AG10803 (cell line): Measurements from ENCODE around the gene HAGHL.

Experiments
- DNase-seq: peaks from one replicate; pipeline ENCODE4 v3.0.0; 2010; ENCODE audit warnings: low read depth
- H3K4me3 ChIP-seq: 2 replicates; pipeline ENCODE4 v1.5.1; 2011; ENCODE audit warnings: mild to moderate bottlenecking, low read length, control low read depth
- TF ChIP-seq, protein P1 (sequence below): conservative IDR thresholded peaks from 2 replicates; pipeline ENCODE4 v1.5.1; 2011; ENCODE audit warnings: mild to moderate bottlenecking, low read length, control low read depth, inconsistent platforms

Gene HAGHL

DNA sequence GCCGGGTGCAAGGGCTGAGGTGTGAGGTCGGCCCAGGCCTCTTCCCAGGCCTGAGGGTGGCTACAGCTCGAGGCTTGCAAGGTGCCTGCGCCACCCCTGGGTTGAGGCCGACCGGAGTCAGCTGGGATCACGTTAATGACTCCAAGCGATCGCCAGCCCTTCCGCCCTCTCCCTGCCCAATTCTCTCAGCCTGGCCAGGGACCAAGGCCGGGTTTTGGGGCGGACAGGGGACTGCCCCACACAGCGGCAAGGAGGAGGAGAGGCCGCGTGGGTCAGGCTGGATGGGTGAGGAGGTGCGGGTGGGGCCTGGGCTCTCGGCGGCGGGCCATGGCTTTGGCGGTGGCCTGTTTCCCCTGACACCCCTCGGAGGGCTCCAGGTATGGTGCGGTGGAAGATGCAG lies 33.5 kb upstream of the HAGHL start:
- no peak for DNase-seq
- TF ChIP-seq, protein P1, sequence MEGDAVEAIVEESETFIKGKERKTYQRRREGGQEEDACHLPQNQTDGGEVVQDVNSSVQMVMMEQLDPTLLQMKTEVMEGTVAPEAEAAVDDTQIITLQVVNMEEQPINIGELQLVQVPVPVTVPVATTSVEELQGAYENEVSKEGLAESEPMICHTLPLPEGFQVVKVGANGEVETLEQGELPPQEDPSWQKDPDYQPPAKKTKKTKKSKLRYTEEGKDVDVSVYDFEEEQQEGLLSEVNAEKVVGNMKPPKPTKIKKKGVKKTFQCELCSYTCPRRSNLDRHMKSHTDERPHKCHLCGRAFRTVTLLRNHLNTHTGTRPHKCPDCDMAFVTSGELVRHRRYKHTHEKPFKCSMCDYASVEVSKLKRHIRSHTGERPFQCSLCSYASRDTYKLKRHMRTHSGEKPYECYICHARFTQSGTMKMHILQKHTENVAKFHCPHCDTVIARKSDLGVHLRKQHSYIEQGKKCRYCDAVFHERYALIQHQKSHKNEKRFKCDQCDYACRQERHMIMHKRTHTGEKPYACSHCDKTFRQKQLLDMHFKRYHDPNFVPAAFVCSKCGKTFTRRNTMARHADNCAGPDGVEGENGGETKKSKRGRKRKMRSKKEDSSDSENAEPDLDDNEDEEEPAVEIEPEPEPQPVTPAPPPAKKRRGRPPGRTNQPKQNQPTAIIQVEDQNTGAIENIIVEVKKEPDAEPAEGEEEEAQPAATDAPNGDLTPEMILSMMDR: no peak
- H3K4me3 ChIP-seq: no peak overlapping the region

DNA sequence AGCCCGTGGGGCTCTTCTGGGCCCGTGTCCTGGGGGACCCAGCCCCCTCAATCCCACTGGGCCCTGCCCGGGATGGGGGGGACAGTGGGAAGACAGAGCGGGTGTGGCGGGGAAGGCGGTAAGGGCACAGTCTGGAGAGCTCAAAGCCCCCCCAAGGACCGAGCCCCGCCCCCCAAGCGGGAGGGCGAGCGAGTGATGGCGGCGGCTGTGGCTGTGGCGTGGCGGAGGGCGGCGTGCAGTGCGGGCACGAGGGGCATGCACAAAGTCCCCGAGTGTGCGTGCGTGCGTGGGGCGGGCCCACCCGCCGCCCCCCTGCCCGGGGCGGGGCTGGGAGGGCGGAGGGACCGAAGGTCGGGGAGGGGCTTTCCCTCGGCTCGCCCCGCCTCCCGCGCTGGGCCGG lies 33.1 kb upstream of the HAGHL start:
- no peak overlapping the region for H3K4me3 ChIP-seq
- TF ChIP-seq, protein P1: no peak

DNA sequence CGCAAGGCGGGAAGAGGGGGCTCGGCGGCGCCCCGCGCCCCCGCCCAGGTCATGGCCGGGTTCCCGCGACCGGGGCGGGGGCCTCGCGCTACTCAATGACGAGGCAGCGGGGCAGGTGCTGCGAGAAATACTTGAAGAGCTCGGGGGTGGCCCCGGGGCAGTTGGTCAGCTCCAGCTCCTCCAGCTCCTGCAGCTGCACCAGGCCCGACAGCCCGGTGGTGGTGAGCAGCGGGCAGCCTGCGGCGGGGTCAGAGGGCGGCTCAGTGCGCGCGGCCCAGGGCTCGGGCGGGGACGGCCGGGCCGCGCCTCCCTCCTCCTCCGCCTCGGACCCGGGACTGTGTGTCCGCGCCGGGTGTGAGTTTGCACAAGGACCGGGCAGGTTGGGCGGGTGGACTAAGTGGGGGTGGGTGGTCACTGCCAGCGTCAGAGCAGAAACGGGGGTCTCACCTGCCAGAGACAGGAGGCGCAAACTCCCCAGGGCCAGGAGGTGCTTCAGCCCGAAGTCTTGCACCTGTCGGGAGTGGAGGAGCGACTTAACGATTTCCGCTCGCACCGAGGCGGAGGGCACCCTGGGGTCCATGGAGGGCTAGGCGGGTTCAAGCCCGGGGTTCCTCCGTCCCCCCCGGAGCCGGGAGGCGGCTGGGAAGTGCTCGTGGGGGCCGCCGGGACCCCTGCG lies 32.6 kb upstream of the HAGHL start:
- H3K4me3 ChIP-seq: no peak overlapping the region
- TF ChIP-seq, protein P1: no peak

More for the DNA sequence above, 33.1 kb upstream of the HAGHL start:
- no peak for DNase-seq

DNA sequence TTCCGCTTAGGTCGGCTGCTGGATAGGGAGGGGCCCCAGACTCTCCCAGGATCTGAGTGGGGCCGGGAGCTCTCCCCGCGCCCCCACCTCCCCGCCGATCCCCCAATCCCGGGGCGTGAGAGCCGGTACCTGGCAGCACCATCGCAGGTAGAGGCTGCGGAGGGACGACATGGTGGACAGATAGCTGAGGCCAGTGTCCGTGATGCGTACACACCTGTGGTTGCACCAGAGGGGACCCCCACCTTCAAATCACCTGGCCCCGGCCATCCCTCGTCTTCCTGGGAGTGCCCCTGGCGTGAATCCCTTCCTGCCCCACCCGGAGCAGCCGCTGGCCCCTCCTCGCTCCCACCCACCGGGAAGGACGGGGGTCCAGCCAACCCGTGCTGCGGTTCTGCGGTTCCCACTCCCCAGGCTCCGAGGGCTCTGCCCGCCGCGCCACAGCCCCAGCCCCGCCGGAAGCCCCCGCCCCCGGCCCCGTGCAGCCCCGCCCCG lies 32.0 kb upstream of the HAGHL start:
- TF ChIP-seq, protein P1: no peak
- DNase-seq: no peak
- H3K4me3 ChIP-seq: no peak overlapping the region

More for the DNA sequence above, 32.6 kb upstream of the HAGHL start:
- no peak for DNase-seq

DNA sequence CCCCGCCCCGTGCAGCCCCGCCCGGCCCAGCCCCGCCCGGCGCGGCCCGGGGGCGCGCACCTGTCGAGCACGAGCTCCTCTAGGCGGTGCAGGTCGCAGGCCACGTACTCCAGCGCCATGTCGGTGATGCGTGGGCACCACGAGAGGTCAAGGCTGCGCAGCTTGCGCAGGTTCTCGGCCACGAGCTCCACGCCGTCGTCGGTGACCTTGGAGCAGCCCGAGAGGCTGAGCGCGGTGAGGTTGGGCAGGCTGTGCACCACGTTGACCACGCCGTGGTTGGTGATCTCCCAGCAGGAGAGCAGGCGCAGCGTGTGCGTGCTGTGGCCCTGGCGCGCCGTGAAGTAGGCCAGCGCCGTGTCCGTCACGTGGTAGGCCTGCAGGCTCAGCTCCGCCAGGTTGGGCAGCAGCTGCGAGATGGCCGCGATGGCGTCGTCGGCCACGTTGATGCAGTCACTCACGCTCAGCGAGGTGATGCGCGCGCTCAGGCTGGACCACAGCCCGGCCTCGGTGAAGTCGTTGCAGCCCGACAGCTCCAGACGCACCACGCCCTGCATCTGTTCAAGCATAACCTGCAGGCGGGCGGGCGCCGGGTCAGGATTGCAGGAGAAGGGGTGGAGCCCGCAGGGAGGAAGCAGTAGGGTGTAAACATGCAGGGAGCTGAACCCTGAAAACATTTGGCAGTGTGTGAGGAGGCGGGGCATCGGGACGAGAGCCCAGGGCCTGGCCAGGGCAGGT lies 31.4 kb upstream of the HAGHL start:
- DNase-seq: no peak
- TF ChIP-seq, protein P1: no peak
- H3K4me3 ChIP-seq: no peak overlapping the region

DNA sequence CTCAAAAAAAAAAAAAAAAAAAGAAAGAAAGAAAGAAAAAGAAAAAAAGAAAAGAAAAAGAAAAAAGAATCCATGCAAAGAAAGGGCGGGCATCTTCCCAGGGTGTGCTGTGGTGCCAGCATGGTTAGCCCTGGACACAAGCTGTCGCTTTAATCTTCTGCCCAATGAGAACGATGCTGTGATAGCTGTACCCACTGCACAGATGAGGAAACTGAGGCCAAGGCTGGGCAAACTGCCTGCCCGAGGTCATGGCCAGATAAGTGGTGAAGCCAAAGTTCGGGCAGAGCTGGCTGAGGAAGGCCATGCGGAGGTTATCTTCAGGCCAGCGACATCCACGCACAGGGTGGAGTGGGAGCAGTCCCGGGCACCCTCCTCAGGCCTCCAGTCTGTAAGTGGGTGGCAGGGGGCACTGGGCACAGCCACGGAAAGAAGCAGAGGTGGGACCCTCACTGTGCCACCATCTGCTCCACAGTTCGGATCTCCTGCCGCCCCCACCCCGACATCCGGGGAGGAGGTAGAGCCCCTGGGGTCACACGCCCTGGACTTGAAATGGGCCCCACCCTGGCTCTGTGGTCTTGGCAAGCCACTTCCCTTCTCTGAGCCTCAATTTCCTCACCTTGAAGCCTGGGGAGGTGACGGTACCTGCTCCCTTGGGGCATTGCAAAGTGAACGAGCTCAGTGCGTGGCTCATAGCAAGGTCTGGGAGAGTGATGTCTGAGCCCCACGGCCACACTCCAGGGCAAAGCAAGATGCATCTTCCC lies 27.8 kb upstream of the HAGHL start:
- no peak for DNase-seq
- H3K4me3 ChIP-seq: no peak overlapping the region
- TF ChIP-seq, protein P1: no peak
